ENCODE data around the gene CYP4F8.
A peak's percentile ranks its signal among the peaks of the same experiment; 100 is the strongest.
"Not testable (repeated sequence)": the region's sequence is repeated elsewhere in the genome, so short reads cannot be mapped to it uniquely, and the experiment has no call there.

CYP4F8 gene

DNA sequence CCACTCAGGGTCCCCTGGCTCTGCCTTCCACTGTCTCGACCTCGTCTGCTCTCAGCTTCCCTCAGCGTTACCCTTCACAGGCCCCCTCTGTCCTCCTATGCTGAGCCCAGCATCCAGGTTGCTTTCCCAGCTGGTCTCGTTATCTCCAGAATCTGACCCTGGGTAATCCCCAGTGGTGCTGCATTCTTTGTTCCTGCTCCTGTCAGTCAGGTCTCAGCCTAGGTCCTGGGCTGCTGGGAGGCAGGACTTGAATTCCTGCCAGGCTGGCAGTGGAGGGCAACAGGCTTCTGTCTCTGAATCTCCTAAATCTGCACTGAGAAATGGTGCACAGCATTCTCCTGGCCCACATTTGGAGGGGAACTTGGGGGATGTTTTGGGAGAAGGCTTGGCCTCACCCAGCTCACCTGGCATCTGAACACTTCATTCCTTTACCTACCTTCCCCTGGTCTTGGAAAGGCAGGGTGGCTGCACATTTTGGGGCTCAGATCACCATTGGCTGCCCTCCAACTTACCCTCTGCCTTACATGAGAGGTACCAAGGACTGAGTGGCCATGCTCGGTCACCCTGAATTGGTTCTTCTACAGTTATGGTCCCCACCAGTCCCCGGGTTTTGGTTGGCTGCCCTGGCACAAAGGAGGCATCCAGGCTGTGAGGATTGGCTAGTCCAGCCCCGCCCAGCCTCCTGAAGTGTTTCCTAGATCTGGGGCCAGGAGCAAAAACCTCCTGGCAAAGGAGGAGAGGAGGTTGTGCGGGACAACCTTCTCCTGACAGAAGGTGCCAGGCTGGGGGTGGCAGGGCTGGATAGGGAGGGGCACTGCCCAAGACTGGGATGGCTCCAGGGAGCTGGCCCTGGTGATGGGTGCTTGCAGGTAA is at the start of gene CYP4F8:
Gene CYP4F8 (plus strand): TSS at position 712 of the 873 bp plus-strand sequence. CDS start 399 bp downstream, outside the sequence.
- no peak for DNase-seq

GRCh38 chr19:15570420-15570819 is 44.6 kb upstream of the CYP4F8 start:
- no peak for DNase-seq

- DNase-seq = no peak
Measured at GRCh38 chr19:15575406-15575805, 39.6 kb upstream of the CYP4F8 start.

GRCh38 chr19:15576526-15577156 is 38.4 kb upstream of the CYP4F8 start:
- no peak for DNase-seq

GRCh38 chr19:15577184-15577771 is 37.7 kb upstream of the CYP4F8 start:
- no peak for DNase-seq

DNA sequence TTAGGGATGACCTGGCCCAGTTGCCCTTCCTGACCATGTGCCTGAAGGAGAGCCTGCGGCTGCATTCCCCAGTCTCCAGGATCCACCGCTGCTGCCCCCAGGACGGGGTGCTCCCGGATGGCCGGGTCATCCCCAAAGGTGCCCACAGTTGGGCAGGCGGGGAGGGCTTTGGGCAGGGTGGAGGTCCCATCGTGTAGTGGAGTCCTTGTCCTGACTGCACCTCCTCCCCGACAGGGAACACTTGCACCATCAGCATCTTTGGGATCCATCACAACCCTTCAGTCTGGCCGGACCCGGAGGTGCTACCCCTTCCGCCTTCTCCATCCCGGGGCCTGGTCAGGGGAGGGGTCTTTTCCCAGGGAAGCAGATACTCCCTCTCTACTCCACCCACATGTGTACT is 31.7 kb upstream of the CYP4F8 start:
- no peak for DNase-seq

GRCh38 chr19:15584095-15584494 is 30.9 kb upstream of the CYP4F8 start:
- DNase-seq = no peak

- DNase-seq = peak; percentile 46
Measured at GRCh38 chr19:15584541-15585115, 30.4 kb upstream of the CYP4F8 start.

DNA sequence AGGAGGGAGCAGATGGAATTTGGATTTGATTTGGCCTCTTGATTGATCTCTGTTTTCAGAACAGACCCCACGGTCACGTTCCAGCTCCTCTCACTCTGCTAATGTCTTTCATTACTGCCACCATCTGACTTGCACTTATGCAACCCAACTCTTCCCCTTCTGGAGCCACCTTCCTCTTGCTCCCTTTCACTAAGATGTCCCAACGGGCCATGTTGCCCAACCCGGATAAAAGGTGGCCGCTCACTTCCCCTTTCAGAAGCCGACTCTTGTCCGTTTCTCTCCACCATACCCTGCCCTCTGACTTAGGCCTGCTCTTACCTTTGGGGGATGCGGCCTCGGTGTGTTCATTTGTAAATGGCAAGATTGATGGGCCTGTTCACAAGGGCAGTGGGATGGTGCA is 27.4 kb upstream of the CYP4F8 start:
- no peak for DNase-seq

DNA sequence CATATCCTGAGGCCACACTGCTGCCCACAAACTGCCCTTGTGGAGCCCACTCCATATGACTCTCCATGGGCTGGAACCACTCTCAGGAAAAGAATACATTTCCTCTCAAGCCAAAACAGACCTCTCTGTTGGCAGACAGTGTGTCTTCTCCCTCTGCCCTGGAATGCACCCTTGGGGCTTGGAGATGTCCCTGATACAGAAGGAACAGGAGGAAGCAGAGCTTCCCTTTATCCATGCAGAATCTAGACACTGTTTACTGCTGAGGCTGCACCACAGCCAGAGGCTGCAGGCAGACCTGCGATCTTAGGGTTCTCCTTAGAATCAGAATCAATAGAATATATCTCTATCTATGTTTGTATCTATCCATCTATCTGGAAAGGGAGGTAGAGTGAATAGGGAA is 26.8 kb upstream of the CYP4F8 start:
- no peak for DNase-seq

- no peak for DNase-seq
Measured at GRCh38 chr19:15589760-15590451, 25.1 kb upstream of the CYP4F8 start.

- no peak for DNase-seq
Measured at GRCh38 chr19:15591796-15592195, 23.2 kb upstream of the CYP4F8 start.

DNA sequence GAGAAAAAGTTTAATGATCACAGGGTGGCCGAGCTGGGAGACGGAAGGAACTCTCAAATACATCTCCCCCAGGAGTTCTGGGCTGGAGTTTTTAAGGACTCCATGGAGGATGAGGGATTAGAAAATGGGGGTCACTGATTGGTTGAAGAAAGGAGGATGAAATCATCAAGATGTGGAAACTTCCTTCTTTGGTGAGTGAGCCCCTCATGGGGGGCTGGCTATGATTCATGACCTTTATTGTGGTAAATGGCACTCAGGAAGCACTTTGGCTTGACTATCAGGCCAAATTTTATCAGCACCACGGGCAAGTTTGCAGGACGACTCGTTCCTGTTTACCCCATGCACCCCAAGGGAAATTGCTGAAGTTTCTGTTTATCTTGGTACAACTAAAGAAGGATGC is 22.5 kb upstream of the CYP4F8 start:
- DNase-seq = not testable (repeated sequence)

GRCh38 chr19:15593766-15594165 is 21.3 kb upstream of the CYP4F8 start:
- DNase-seq = not testable (repeated sequence)

- DNase-seq = no peak
Measured at GRCh38 chr19:15595069-15595468, 19.9 kb upstream of the CYP4F8 start.

- not testable (repeated sequence) for DNase-seq
Measured at GRCh38 chr19:15607978-15608925, 6.8 kb upstream of the CYP4F8 start.

GRCh38 chr19:15609261-15609660 is 5.8 kb upstream of the CYP4F8 start:
- no peak for DNase-seq

DNA sequence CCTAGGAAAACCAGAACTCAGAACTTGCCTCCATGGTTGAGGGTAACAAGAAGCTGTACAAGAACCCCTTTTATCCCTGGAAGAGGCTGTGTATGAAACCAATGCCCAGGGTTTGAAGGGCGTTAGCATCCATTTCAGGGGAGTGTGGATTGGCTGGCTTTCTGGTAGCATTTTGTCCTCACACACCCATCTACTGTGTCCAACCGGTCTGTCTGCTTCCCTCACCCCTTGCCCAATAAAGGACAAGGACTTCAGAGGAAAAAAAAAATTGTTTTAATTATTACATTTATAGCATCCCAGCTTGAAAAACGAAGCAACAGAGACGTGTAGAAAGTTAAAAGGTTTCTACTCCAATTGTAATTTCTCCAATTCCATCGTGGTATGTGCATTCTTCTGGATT is 2.7 kb upstream of the CYP4F8 start:
- DNase-seq = no peak

- DNase-seq = no peak
Measured at GRCh38 chr19:15613338-15613737, 1.7 kb upstream of the CYP4F8 start.

GRCh38 chr19:15615526-15615925 is 508 bp downstream of the CYP4F8 start:
- no peak for DNase-seq

DNA sequence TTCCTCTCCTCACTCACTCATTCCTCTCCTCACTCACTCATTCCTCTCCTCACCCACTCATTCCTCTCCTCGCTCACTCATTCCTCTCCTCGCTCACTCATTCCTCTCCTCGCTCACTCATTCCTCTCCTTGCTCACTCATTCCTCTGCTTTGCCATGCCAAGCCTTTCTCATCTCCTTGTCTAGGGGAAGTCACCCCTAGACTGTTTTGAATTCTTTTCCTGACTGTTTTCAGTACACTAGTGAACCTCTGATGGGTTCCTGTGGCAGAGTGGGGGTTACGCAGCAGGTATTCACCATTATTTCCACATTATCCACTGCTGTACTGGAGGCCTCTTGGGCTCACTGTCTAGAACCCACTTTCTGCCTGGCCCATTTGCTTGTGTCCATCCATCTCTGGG is 1.2 kb downstream of the CYP4F8 start:
- DNase-seq = no peak

All from NCI-H1092 treated with DMSO at 0.1 percent for 48 hours (cell line).